Left lung (tissue), 10 donors: ENCODE results near the gene ZNF576. TPM values are rescaled to one million over a fixed set of nuclear protein-coding genes. Genes with fewer than 3 reads are reported as not detected.

Experiments
- ATAC-seq: fragments of 200-7000 bp; cut with Tn5 transposase; one replicate; pipeline ENCODE4 v1.9.1; 2020; ENCODE audit warnings: moderate library complexity
- DNase-seq, 4 donors: peaks; one replicate each; pipeline ENCODE4 v3.0.0-alpha.2; 2013 to 2020
- H3K27ac ChIP-seq, 2 donors: fragments of 200-600 bp; sonication (generic) in 1 of 2; one replicate each; pipeline versions ENCODE4 v1.5.0 to v1.8.0; 2020 to 2021
- H3K27me3 ChIP-seq, 2 donors: fragments of 200-600 bp; sonication (generic) in 1 of 2; one replicate each; pipeline versions ENCODE4 v1.5.0 to v1.8.0; 2020 to 2021
- H3K36me3 ChIP-seq, 2 donors: fragments of 200-600 bp; sonication (generic) in 1 of 2; one replicate each; pipeline versions ENCODE4 v1.5.0 to v1.8.0; 2020 to 2021
- H3K4me1 ChIP-seq, 2 donors: fragments of 200-600 bp; one replicate each; pipeline ENCODE4 v1.8.0; 2021
- H3K4me3 ChIP-seq, 2 donors: fragments of 200-600 bp; sonication (generic) in 1 of 2; one replicate each; pipeline versions ENCODE4 v1.5.0 to v1.8.0; 2020 to 2021; ENCODE audit warnings: mild to moderate bottlenecking in 1 of 2
- H3K9me3 ChIP-seq, 2 donors: fragments of 200-600 bp; sonication (generic) in 1 of 2; one replicate each; pipeline versions ENCODE4 v1.5.0 to v1.8.0; 2020 to 2021
- intact Hi-C, 2 donors: fragments of 100-400 bp; cut with DNase I; formaldehyde crosslinking; loops; one replicate each; pipeline versions ENCODE4 v1.11.2 to v1.14.2; 2022
- polyA plus RNA-seq, 6 donors: library from polyadenylated mRNA; unstranded; fragments of 120-200 nt; gene quantifications; one replicate each; pipeline ENCODE4 v1.2.1, GENCODE V29; 2013; ENCODE audit not compliant: insufficient read length in 6 of 6
- total RNA-seq, 2 donors: library from RNA; stranded (reverse); fragmentation: NEBNext Ultra II Directional; extraction: Animal tissue kit (Norgen Biotek cat#: 25700); gene quantifications; one replicate each; pipeline ENCODE4 v1.2.1, GENCODE V29; 2021
- TF ChIP-seq, protein P1 (sequence below), 2 donors: fragments of 200-600 bp; sonication (generic) in 1 of 2; IDR thresholded peaks; one replicate each; pipeline versions ENCODE4 v1.5.0 to v1.8.0; 2021; ENCODE audit warnings: antibody characterized with exemption in 2 of 2
- donor health status: DM: no; HTN: yes; CAD: no.
- donor health status: DM: no; HTN: no; CAD: no.

Gene ZNF576
- total and polyA plus RNA-seq, 8 donors = 9.3 to 14.4 (median 11.5) TPM

DNA sequence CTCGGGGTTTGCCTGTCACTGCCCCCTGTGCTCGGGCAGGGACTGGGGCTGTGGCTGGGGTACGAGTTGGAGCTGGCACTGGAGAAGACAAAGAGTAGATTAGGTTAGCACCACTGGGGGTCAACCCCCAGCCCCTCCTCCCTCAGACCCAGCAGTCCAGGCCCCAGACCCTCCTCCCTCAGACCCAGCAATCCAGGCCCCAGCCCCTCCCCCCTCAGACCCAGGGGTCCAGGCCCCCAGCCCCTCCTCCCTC lies 44.3 kb upstream of the ZNF576 start:
- DNase-seq = no peak
- intact Hi-C loops = loop anchor here in 1 of 2 donors (10.0 kb wide), 1 partner anchor 93 kb away; no protein-coding TSS in a partner anchor
- Histone ChIP-seq H3K36me3 (peaks cover 0 to 63% of the 10 kb centered on the region in 2 donors), H3K4me1 (no peaks in the 10 kb centered on the region), H3K27ac (no peak overlapping the region), H3K27me3 (no peaks in the 10 kb centered on the region), H3K9me3 (no peaks in the 10 kb centered on the region), H3K4me3 (no peak overlapping the region)
- no peak for ATAC-seq
- TF ChIP-seq, protein P1, sequence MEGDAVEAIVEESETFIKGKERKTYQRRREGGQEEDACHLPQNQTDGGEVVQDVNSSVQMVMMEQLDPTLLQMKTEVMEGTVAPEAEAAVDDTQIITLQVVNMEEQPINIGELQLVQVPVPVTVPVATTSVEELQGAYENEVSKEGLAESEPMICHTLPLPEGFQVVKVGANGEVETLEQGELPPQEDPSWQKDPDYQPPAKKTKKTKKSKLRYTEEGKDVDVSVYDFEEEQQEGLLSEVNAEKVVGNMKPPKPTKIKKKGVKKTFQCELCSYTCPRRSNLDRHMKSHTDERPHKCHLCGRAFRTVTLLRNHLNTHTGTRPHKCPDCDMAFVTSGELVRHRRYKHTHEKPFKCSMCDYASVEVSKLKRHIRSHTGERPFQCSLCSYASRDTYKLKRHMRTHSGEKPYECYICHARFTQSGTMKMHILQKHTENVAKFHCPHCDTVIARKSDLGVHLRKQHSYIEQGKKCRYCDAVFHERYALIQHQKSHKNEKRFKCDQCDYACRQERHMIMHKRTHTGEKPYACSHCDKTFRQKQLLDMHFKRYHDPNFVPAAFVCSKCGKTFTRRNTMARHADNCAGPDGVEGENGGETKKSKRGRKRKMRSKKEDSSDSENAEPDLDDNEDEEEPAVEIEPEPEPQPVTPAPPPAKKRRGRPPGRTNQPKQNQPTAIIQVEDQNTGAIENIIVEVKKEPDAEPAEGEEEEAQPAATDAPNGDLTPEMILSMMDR (IDR thresholded peaks at IDR 0.05) = no peak

DNA sequence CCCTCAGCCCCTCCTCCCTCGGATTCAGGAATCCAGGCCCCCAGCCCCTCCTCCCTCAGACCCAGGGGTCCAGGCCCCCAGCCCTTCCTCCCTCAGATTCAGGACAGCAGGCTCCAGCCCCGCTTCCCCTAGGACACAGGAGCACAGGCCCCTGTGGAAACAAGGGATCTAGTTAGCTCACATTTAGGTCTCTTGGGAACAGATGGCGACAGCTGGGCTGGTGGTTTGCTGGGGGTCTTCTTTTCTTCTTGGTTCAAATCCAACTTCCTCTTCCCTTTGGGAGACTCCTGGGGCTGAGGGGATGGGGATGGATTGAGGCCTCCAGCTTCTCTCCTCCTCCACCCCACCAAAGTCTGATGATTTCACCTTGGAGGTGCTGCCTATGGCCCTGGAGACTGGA lies 43.8 kb upstream of the ZNF576 start:
- Histone ChIP-seq H3K36me3 (peaks cover 0 to 63% of the 10 kb centered on the region in 2 donors), H3K4me3 (no peak overlapping the region), H3K9me3 (no peaks in the 10 kb centered on the region), H3K27me3 (no peaks in the 10 kb centered on the region), H3K27ac (no peak overlapping the region), H3K4me1 (no peaks in the 10 kb centered on the region)
- DNase-seq (no peak), ATAC-seq (no peak)
- TF ChIP-seq, protein P1 (IDR thresholded peaks at IDR 0.05) = no peak
- intact Hi-C loops = loop anchor here in 1 of 2 donors (10.0 kb wide), 1 partner anchor 92 kb away; no protein-coding TSS in a partner anchor

DNA sequence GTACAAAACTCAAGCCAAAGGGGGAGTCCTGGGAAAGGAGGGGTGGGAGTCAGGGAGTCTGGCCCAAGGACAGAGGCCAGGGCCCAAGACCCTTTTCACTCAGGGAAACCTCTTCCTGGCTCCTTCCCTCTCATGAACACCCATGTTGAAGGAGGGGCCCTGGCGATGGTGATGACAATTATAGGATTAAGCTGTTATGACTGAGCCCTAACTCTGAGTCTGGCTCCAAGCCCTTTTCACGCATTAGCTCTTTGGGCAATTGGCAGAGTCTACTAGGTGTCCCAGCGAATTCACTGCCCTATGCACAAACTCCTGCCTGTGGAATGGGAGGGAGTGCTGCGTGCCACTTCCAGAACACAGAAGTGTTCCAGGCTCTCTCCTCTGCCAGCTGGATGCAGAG lies 42.7 kb upstream of the ZNF576 start:
- Histone ChIP-seq H3K4me1 (no peaks in the 10 kb centered on the region), H3K27ac (no peak overlapping the region), H3K36me3 (peaks cover 0 to 66% of the 10 kb centered on the region in 2 donors), H3K27me3 (no peaks in the 10 kb centered on the region), H3K4me3 (no peak overlapping the region), H3K9me3 (no peaks in the 10 kb centered on the region)
- DNase-seq (no peak), ATAC-seq (no peak)
- intact Hi-C loops = loop anchor here in 1 of 2 donors (10.0 kb wide), 1 partner anchor 91 kb away; no protein-coding TSS in a partner anchor
- TF ChIP-seq, protein P1 (IDR thresholded peaks at IDR 0.05) = no peak

DNA sequence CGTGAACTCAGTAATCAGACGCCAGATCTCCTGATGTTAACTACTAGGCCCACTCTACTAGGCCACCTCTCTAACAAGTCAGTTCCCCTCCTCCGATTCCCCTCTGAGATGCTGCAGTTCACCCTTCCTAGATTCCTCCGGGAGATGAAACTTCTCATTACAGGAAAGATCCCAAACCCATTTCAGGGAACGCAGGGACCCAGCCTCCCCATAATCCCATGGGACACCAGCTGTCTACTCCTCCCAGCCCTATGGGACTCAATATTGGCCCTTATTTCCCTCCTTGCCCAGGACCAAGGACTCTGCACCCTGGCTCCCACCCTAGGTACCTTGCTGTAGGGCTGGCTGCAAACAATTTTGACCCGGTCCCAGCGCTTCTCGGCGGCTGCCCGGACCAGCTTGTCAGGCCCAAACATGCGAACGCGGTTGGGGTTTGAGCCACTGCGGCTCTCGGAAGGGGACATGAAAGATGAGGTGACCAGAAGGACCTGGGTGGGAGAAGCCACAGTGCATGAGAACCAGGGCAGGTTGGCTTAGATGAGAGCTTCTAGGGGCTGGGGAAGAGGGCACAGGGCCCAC lies 42.0 kb upstream of the ZNF576 start:
- Histone ChIP-seq H3K27me3 (no peaks in the 10 kb centered on the region), H3K4me1 (no peaks in the 10 kb centered on the region), H3K4me3 (no peak overlapping the region), H3K9me3 (no peaks in the 10 kb centered on the region), H3K36me3 (peaks cover 0 to 66% of the 10 kb centered on the region in 2 donors), H3K27ac (no peak overlapping the region)
- TF ChIP-seq, protein P1 (IDR thresholded peaks at IDR 0.05) = no peak
- intact Hi-C loops = loop anchor here in 1 of 2 donors (10.0 kb wide), 1 partner anchor 90 kb away; no protein-coding TSS in a partner anchor
- ATAC-seq (no peak), DNase-seq (no peak)

DNA sequence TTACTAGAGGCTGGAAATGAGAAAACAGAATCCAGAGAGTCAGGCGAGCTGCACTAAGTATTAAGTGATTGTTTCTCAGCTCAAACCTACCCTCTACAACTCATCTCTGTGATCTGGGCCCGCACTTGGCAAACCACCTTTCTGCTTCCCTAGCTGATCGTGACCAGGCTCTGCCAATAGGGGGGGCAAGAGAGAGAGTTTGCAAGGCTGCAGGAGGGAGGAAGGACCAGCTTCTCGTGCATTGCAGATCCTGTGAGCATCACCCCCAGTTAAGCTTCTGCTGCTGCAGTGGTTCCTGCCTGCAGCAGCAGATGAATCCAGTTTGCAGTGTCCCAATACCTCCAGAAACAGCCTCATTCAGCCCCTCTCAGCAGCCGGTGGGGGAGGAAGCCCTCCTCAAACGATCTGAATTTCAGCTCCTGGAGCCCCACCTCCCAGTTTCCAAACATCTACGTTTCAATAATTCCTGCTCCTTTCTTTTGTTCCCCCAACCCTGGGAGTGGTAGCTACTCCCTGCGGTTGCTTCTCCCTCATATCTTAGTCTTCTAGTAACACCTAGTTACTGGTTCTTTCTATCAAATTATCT lies 41.1 kb upstream of the ZNF576 start:
- Histone ChIP-seq H3K4me1 (no peaks in the 10 kb centered on the region), H3K9me3 (no peaks in the 10 kb centered on the region), H3K4me3 (no peak overlapping the region), H3K27me3 (no peaks in the 10 kb centered on the region), H3K36me3 (peaks cover 0 to 66% of the 10 kb centered on the region in 2 donors), H3K27ac (no peak overlapping the region)
- ATAC-seq = peak; percentile 93
- TF ChIP-seq, protein P1 (IDR thresholded peaks at IDR 0.05) = peak; percentile 55 to 66
- DNase-seq = peak in 2 of 4 donors; percentile 65 to 72
- intact Hi-C loops = loop anchor here in 1 of 2 donors (10.0 kb wide), 1 partner anchor 90 kb away; no protein-coding TSS in a partner anchor
